Transverse colon (tissue), 3 donors: Measurements from ENCODE around the gene CDKAL1.

Experiments
- POLR2A ChIP-seq: fragments of 450-650 bp; IDR thresholded peaks from one replicate; pipeline ENCODE4 v1.6.1; 2016; ENCODE audit warnings: antibody characterized with exemption, mild to moderate bottlenecking, moderate library complexity
- TF ChIP-seq, protein P1 (sequence below), 5 experiments: fragments of 200-600 bp in 3 of 5; fragments of 450-650 bp in 2 of 5; sonication (generic) in 3 of 5; IDR thresholded peaks; 1 replicate in 2 of 5; 2 replicates in 3 of 5; pipeline ENCODE4 v1.5.1; 2016 to 2017; ENCODE audit warnings: antibody characterized with exemption in 5 of 5, inconsistent platforms in 3 of 5, mild to moderate bottlenecking in 2 of 5, moderate library complexity in 1 of 5

DNA sequence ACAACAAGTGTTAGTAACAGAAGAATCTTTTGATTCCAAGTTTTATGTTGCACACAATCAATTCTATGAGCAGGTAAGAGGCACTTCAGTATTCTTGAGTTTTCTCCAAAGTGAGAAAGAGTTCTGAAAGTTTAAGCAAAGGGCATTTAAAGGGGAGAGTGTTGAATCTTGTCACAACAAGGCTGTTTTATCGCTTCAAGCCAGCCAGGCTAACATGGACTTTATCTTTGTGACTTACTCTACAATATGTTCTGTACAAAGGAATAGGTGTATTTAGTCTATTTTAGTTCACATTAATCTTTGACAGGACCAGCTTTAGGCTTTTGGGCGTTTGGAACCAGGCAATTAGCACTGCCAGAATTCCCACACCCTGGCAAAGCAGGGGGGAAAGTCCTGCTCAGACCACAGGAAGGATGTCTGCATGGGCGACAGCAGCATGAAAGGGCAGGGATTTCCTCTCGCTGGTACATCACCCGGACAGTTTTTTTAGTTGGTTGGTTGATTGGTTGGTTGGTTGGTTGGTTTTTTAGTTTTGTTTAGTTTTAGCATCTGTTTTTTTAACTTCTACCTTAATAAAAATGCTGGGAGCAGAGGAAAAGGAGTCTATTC, 663.9 kb downstream of the CDKAL1 start:
- TF ChIP-seq, protein P1, sequence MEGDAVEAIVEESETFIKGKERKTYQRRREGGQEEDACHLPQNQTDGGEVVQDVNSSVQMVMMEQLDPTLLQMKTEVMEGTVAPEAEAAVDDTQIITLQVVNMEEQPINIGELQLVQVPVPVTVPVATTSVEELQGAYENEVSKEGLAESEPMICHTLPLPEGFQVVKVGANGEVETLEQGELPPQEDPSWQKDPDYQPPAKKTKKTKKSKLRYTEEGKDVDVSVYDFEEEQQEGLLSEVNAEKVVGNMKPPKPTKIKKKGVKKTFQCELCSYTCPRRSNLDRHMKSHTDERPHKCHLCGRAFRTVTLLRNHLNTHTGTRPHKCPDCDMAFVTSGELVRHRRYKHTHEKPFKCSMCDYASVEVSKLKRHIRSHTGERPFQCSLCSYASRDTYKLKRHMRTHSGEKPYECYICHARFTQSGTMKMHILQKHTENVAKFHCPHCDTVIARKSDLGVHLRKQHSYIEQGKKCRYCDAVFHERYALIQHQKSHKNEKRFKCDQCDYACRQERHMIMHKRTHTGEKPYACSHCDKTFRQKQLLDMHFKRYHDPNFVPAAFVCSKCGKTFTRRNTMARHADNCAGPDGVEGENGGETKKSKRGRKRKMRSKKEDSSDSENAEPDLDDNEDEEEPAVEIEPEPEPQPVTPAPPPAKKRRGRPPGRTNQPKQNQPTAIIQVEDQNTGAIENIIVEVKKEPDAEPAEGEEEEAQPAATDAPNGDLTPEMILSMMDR (IDR thresholded peaks at IDR 0.05): no peak
- TF ChIP-seq POLR2A: no peak
